AG10803 (cell line): ENCODE results near the gene FADS1.

Source experiments
- DNase-seq: peaks from one replicate; pipeline ENCODE4 v3.0.0; 2010; ENCODE audit warnings: low read depth
- H3K4me3 ChIP-seq: 2 replicates; pipeline ENCODE4 v1.5.1; 2011; ENCODE audit warnings: mild to moderate bottlenecking, low read length, control low read depth
- CTCF ChIP-seq: conservative IDR thresholded peaks from 2 replicates; pipeline ENCODE4 v1.5.1; 2011; ENCODE audit warnings: mild to moderate bottlenecking, low read length, control low read depth, inconsistent platforms

FADS1 gene

GRCh38 chr11:61812736-61813411, 3.9 kb downstream of the FADS1 start:
- no peak for TF ChIP-seq CTCF
- H3K4me3 ChIP-seq = no peak overlapping the region
- no peak for DNase-seq

- no peak for TF ChIP-seq CTCF
- no peak overlapping the region for H3K4me3 ChIP-seq
- DNase-seq = no peak
Observed at GRCh38 chr11:61811831-61812230, 5.0 kb downstream of the FADS1 start.

- no peak for DNase-seq
- TF ChIP-seq CTCF = no peak
Observed at GRCh38 chr11:61810671-61811175, 6.1 kb downstream of the FADS1 start.

GRCh38 chr11:61806785-61807184, 10.0 kb downstream of the FADS1 start:
- TF ChIP-seq CTCF = no peak
- H3K4me3 ChIP-seq = no peak overlapping the region
- no peak for DNase-seq

More at GRCh38 chr11:61810671-61811175, 6.1 kb downstream of the FADS1 start:
- H3K4me3 ChIP-seq = no peak overlapping the region

GRCh38 chr11:61805146-61805545, 11.7 kb downstream of the FADS1 start:
- TF ChIP-seq CTCF = no peak
- no peak for DNase-seq
- H3K4me3 ChIP-seq = no peak overlapping the region

GRCh38 chr11:61803889-61804647, 12.7 kb downstream of the FADS1 start:
- TF ChIP-seq CTCF = no peak
- DNase-seq = no peak
- no peak overlapping the region for H3K4me3 ChIP-seq

GRCh38 chr11:61802605-61803004, 14.2 kb downstream of the FADS1 start:
- H3K4me3 ChIP-seq = no peak overlapping the region
- DNase-seq = no peak
- TF ChIP-seq CTCF = no peak
